Stomach (tissue), 9 donors: Measurements from ENCODE around the gene TMEM51. TPM values are rescaled to one million over a fixed set of nuclear protein-coding genes. Genes with fewer than 3 reads are reported as not detected.
A peak's percentile ranks its signal among the peaks of the same experiment; 100 is the strongest.

Experiments used
- DNase-seq, 2 donors: peaks; one replicate each; pipeline versions ENCODE4 v3.0.0 to v3.0.0-alpha.2; 2013 to 2019
- H3K27ac ChIP-seq, 5 donors: fragments of 200-600 bp in 4 of 5; sonication (generic) in 4 of 5; one replicate each; pipeline ENCODE4 v1.5.1; 2013 to 2019; ENCODE audit warnings: mild to moderate bottlenecking in 1 of 5, moderate library complexity in 1 of 5
- H3K27me3 ChIP-seq, 3 donors: fragments of 200-600 bp; sonication (generic); one replicate each; pipeline ENCODE4 v1.5.1; 2017 to 2019; ENCODE audit warnings: mixed run types in 1 of 3
- H3K36me3 ChIP-seq, 4 donors: fragments of 200-600 bp; sonication (generic); 1 replicate in 3 of 4; 2 replicates in 1 of 4; pipeline ENCODE4 v1.5.1; 2016 to 2019
- H3K4me1 ChIP-seq, 4 donors: fragments of 200-600 bp; sonication (generic); one replicate each; pipeline ENCODE4 v1.5.1; 2016 to 2019
- H3K4me3 ChIP-seq, 4 donors: fragments of 200-600 bp; sonication (generic) in 3 of 4; one replicate each; pipeline ENCODE4 v1.5.1; 2016 to 2019; ENCODE audit warnings: mild to moderate bottlenecking in 1 of 4
- H3K9me3 ChIP-seq, 4 donors: fragments of 200-600 bp; sonication (generic); one replicate each; pipeline ENCODE4 v1.5.1; 2016 to 2019
- CTCF ChIP-seq, 7 experiments: fragments of 450-650 bp in 4 of 7; fragments of 200-600 bp in 3 of 7; sonication (generic) in 3 of 7; IDR thresholded peaks; one replicate each; pipeline ENCODE4 v1.5.1; 2016 to 2019; ENCODE audit warnings: antibody characterized with exemption in 7 of 7, control low read depth in 2 of 7, mild to moderate bottlenecking in 1 of 7
- EP300 ChIP-seq: sonication (generic); formaldehyde crosslinking; IDR thresholded peaks from one replicate; pipeline ENCODE4 v1.6.1; 2017; ENCODE audit warnings: antibody characterized with exemption
- POLR2A ChIP-seq, 4 donors: fragments of 450-650 bp; IDR thresholded peaks; one replicate each; pipeline ENCODE4 v1.6.1; 2016; ENCODE audit warnings: antibody characterized with exemption in 4 of 4, control low read depth in 2 of 4, mild to moderate bottlenecking in 1 of 4, moderate library complexity in 1 of 4
- POLR2AphosphoS5 ChIP-seq, 3 donors: sonication (generic); formaldehyde crosslinking; IDR thresholded peaks; one replicate each; pipeline ENCODE4 v1.6.1; 2016; ENCODE audit warnings: antibody characterized with exemption in 3 of 3
- WGBS, 5 donors: extraction: QIAGEN DNeasy Blood & Tissue Kit in 3 of 5; methylation state at CpG; one replicate each; pipeline versions ENCODE4 v1.1.5 to v1.1.7; 2013 to 2018; 5-methylcytosine and 5-hydroxymethylcytosine counted together
- intact Hi-C: fragments of 100-400 bp; cut with DNase I; formaldehyde crosslinking; loops from one replicate; pipeline ENCODE4 v1.15.1; 2023; ENCODE audit warnings: low total_unique reads
- polyA plus RNA-seq, 3 donors: library from polyadenylated mRNA; stranded (reverse); fragments of 200-250 nt; gene quantifications; one replicate each; pipeline ENCODE4 v1.2.3, GENCODE V29; 2013
- total RNA-seq, 5 donors: library from RNA; depleted of rRNA; stranded (reverse); fragments of >200 nt; gene quantifications; one replicate each; pipeline versions ENCODE4 v1.1.0 to v1.2.3, GENCODE V29; 2014 to 2016
- donor health status: healthy with polysubstance abuse.
- donor health status: Bipolar disorder and iron deficiency.
- donor health status: healthy.

TMEM51 gene
- total and polyA plus RNA-seq, 8 donors: 1.2 to 32.2 (median 15.1) TPM

GRCh38 chr1:15236321-15236721, 82.8 kb downstream of the TMEM51 start:
- intact Hi-C loops: no loop called here
- WGBS, 5 donors: 76 to 87% (median 83%) methylated on average over 5 of the region's 5 CpGs
- DNase-seq: no peak

GRCh38 chr1:15236746-15237145, 83.2 kb downstream of the TMEM51 start:
- H3K27me3 ChIP-seq: no peaks in the 10 kb centered on the region
- H3K36me3 ChIP-seq: no peaks in the 10 kb centered on the region
- H3K27ac ChIP-seq: no peak overlapping the region
- intact Hi-C loops: no loop called here
- no peak overlapping the region for H3K4me3 ChIP-seq
- peaks cover 0 to 9% (median 0%) of the 10 kb centered on the region in 4 donors for H3K4me1 ChIP-seq
- no peak for DNase-seq
- WGBS, 5 donors: 87 to 92% (median 88%) methylated on average over 9 of the region's 9 CpGs
- no peak for TF ChIP-seq EP300
- TF ChIP-seq POLR2A (IDR thresholded peaks at IDR 0.05): no peak
- TF ChIP-seq CTCF (IDR thresholded peaks at IDR 0.05): no peak
- no peak for TF ChIP-seq POLR2AphosphoS5 (IDR thresholded peaks at IDR 0.05)
- no peaks in the 10 kb centered on the region for H3K9me3 ChIP-seq

More at GRCh38 chr1:15236321-15236721, 82.8 kb downstream of the TMEM51 start:
- Histone ChIP-seq H3K27me3 (no peaks in the 10 kb centered on the region), H3K27ac (no peak overlapping the region), H3K9me3 (no peaks in the 10 kb centered on the region), H3K4me1 (peaks cover 0 to 6% (median 0%) of the 10 kb centered on the region in 4 donors), H3K36me3 (no peaks in the 10 kb centered on the region), H3K4me3 (no peak overlapping the region)
- TF ChIP-seq POLR2A (IDR thresholded peaks at IDR 0.05) (no peak), POLR2AphosphoS5 (IDR thresholded peaks at IDR 0.05) (no peak), EP300 (no peak), CTCF (IDR thresholded peaks at IDR 0.05) (no peak)

GRCh38 chr1:15238789-15239188, 85.2 kb downstream of the TMEM51 start:
- no peaks in the 10 kb centered on the region for H3K9me3 ChIP-seq
- no peaks in the 10 kb centered on the region for H3K36me3 ChIP-seq
- no peak for DNase-seq
- intact Hi-C loops: no loop called here
- 75 to 96% (median 91%) methylated on average over 1 of the region's 1 CpG for WGBS, 5 donors
- peaks cover 0 to 14% (median 5%) of the 10 kb centered on the region in 4 donors for H3K4me1 ChIP-seq
- TF ChIP-seq CTCF (IDR thresholded peaks at IDR 0.05) (no peak), EP300 (no peak), POLR2AphosphoS5 (IDR thresholded peaks at IDR 0.05) (no peak), POLR2A (IDR thresholded peaks at IDR 0.05) (no peak)
- H3K27me3 ChIP-seq: no peaks in the 10 kb centered on the region
- H3K27ac ChIP-seq: no peak overlapping the region
- H3K4me3 ChIP-seq: no peak overlapping the region

GRCh38 chr1:15242766-15243165, 89.2 kb downstream of the TMEM51 start:
- Histone ChIP-seq H3K4me1 (peaks cover 9 to 53% (median 29%) of the 10 kb centered on the region in 4 donors), H3K27me3 (peaks cover 0 to 8% (median 0%) of the 10 kb centered on the region in 3 donors), H3K4me3 (no peak overlapping the region), H3K9me3 (no peaks in the 10 kb centered on the region), H3K36me3 (no peaks in the 10 kb centered on the region), H3K27ac (peak overlapping the region in 2 of 5 donors; percentile 54 to 82)
- WGBS, 5 donors: 84 to 94% (median 92%) methylated on average over 7 of the region's 7 CpGs
- DNase-seq: no peak
- intact Hi-C loops: no loop called here
- no peak for TF ChIP-seq POLR2AphosphoS5 (IDR thresholded peaks at IDR 0.05)
- no peak for TF ChIP-seq CTCF (IDR thresholded peaks at IDR 0.05)
- TF ChIP-seq EP300: no peak
- TF ChIP-seq POLR2A (IDR thresholded peaks at IDR 0.05): no peak
